WTC11 (cell line): ENCODE results near the gene ZBTB6. TPM values are rescaled to one million over a fixed set of nuclear protein-coding genes. Genes with fewer than 3 reads are reported as not detected.

Experiments used
- ATAC-seq: fragments of 200-7000 bp; cut with Tn5 transposase; 2 replicates; pipeline ENCODE4 v1.10.0; 2021; ENCODE audit warnings: mild to moderate bottlenecking, moderate library complexity
- CTCF ChIA-PET: fragments of 300-600 bp; sonication (Branson Sonifier 250); formaldehyde crosslinking; loops from one replicate; lab custom pipeline; 2021; ENCODE audit warnings: antibody characterized with exemption; lab: Charles Lee
- POLR2A ChIA-PET: fragments of 350-600 bp; sonication (Branson Sonifier 250); formaldehyde crosslinking; loops from one replicate; lab custom pipeline; 2021; ENCODE audit warnings: antibody characterized with exemption; lab: Charles Lee
- DNase-seq: peaks from one replicate; pipeline ENCODE4 v3.0.0; 2021; ENCODE audit warnings: low spot score
- H3K27ac Mint-ChIP-seq: 2 replicates; pipeline ENCODE4 v1.8.0; 2021; ENCODE audit warnings: mixed read lengths
- H3K27me3 Mint-ChIP-seq: 2 replicates; pipeline ENCODE4 v1.8.0; 2021; ENCODE audit warnings: low read depth, mild to moderate bottlenecking, moderate library complexity, mixed read lengths
- H3K36me3 Mint-ChIP-seq: 2 replicates; pipeline ENCODE4 v1.8.0; 2021; ENCODE audit warnings: mixed read lengths
- H3K4me1 Mint-ChIP-seq: 2 replicates; pipeline ENCODE4 v1.8.0; 2022; ENCODE audit warnings: mixed read lengths
- H3K4me3 Mint-ChIP-seq: 2 replicates; pipeline ENCODE4 v1.8.0; 2021; ENCODE audit warnings: mild to moderate bottlenecking, moderate library complexity, mixed read lengths
- H3K9me3 Mint-ChIP-seq: 2 replicates; pipeline ENCODE4 v1.8.0; 2021; ENCODE audit warnings: mixed read lengths
- CBFB ChIP-seq: sonication (generic); formaldehyde crosslinking; IDR thresholded peaks from 2 replicates; pipeline ENCODE4 v1.8.1; 2022; ENCODE audit warnings: mild to moderate bottlenecking, low read depth, missing genetic modification reagents
- ELF4 ChIP-seq: sonication (generic); formaldehyde crosslinking; IDR thresholded peaks from 2 replicates; pipeline ENCODE4 v1.8.1; 2022; ENCODE audit warnings: low read depth, mild to moderate bottlenecking, moderate library complexity, missing genetic modification reagents
- FOXK1 ChIP-seq: sonication (generic); formaldehyde crosslinking; IDR thresholded peaks from 2 replicates; pipeline ENCODE4 v1.8.0; 2022; ENCODE audit warnings: mild to moderate bottlenecking, moderate library complexity, missing genetic modification reagents
- GRHL2 ChIP-seq: fragments of 250-450 bp; sonication (Bioruptor Pico); IDR thresholded peaks from 2 replicates; pipeline ENCODE4 v1.8.0; 2022; ENCODE audit warnings: mild to moderate bottlenecking, moderate library complexity; ENCODE audit not compliant: insufficient replicate concordance, severe bottlenecking
- MXD4 ChIP-seq: fragments of 250-450 bp; sonication (Bioruptor Pico); IDR thresholded peaks from 2 replicates; pipeline ENCODE4 v1.8.0; 2021; ENCODE audit warnings: mild to moderate bottlenecking, moderate library complexity, borderline replicate concordance
- MYBL2 ChIP-seq: sonication (generic); formaldehyde crosslinking; IDR thresholded peaks from 2 replicates; pipeline ENCODE4 v1.8.1; 2023; ENCODE audit warnings: mild to moderate bottlenecking, moderate library complexity, missing genetic modification reagents
- NR1H2 ChIP-seq: sonication (generic); formaldehyde crosslinking; IDR thresholded peaks from 2 replicates; pipeline ENCODE4 v1.9.0; 2021; ENCODE audit warnings: mild to moderate bottlenecking, moderate library complexity, missing genetic modification reagents
- RORB ChIP-seq: fragments of 250-450 bp; sonication (Bioruptor Pico); IDR thresholded peaks from 2 replicates; pipeline ENCODE4 v1.9.0; 2021; ENCODE audit warnings: mild to moderate bottlenecking
- SMAD4 ChIP-seq: sonication (generic); formaldehyde crosslinking; IDR thresholded peaks from 2 replicates; pipeline ENCODE4 v1.8.0; 2022; ENCODE audit warnings: mild to moderate bottlenecking, missing genetic modification reagents
- SOX15 ChIP-seq: fragments of 250-450 bp; sonication (Bioruptor Pico); IDR thresholded peaks from 2 replicates; pipeline ENCODE4 v1.9.0; 2021; ENCODE audit warnings: mild to moderate bottlenecking
- TCF7 ChIP-seq: sonication (generic); formaldehyde crosslinking; IDR thresholded peaks from 2 replicates; pipeline ENCODE4 v1.8.0; 2022; ENCODE audit warnings: mild to moderate bottlenecking, low read depth, missing genetic modification reagents, moderate library complexity
- ZBTB21 ChIP-seq: sonication (generic); formaldehyde crosslinking; IDR thresholded peaks from 2 replicates; pipeline ENCODE4 v1.8.1; 2023; ENCODE audit warnings: mild to moderate bottlenecking, missing genetic modification reagents, borderline replicate concordance
- ZNF416 ChIP-seq: fragments of 250-450 bp; sonication (Bioruptor Pico); IDR thresholded peaks from 2 replicates; pipeline ENCODE4 v1.9.0; 2021; ENCODE audit warnings: mild to moderate bottlenecking, inconsistent platforms
- total RNA-seq: library from RNA; stranded (reverse); gene quantifications from 3 replicates; pipeline ENCODE4 v1.2.3, GENCODE V29; 2021
- TF ChIP-seq, protein P1 (sequence below): sonication (generic); formaldehyde crosslinking; IDR thresholded peaks from 2 replicates; pipeline ENCODE4 v1.8.1; 2022; ENCODE audit warnings: low read depth, missing genetic modification reagents, borderline replicate concordance
- TF ChIP-seq, protein P2 (sequence below): sonication (generic); formaldehyde crosslinking; IDR thresholded peaks from 2 replicates; pipeline ENCODE4 v1.8.1; 2022; ENCODE audit warnings: mild to moderate bottlenecking, moderate library complexity, missing genetic modification reagents
- TF ChIP-seq, protein P3 (sequence below): fragments of 250-450 bp; sonication (Bioruptor Pico); IDR thresholded peaks from 2 replicates; pipeline ENCODE4 v1.9.0; 2021; ENCODE audit warnings: mild to moderate bottlenecking
- TF ChIP-seq, protein P4 (sequence below): fragments of 250-450 bp; sonication (Bioruptor Pico); IDR thresholded peaks from 2 replicates; pipeline ENCODE4 v1.9.0; 2021; ENCODE audit warnings: mild to moderate bottlenecking
- TF ChIP-seq, protein P5 (sequence below): sonication (generic); formaldehyde crosslinking; IDR thresholded peaks from 2 replicates; pipeline ENCODE4 v1.8.0; 2022; ENCODE audit warnings: missing genetic modification reagents
- TF ChIP-seq, protein P6 (sequence below): sonication (generic); formaldehyde crosslinking; IDR thresholded peaks from 2 replicates; pipeline ENCODE4 v1.8.0; 2022; ENCODE audit warnings: mild to moderate bottlenecking, missing genetic modification reagents
- TF ChIP-seq, protein P7 (sequence below): sonication (generic); formaldehyde crosslinking; conservative IDR thresholded peaks from 2 replicates; pipeline ENCODE4 v1.8.1; 2022; ENCODE audit warnings: mild to moderate bottlenecking, missing genetic modification reagents
- TF ChIP-seq, protein P8 (sequence below): sonication (generic); formaldehyde crosslinking; IDR thresholded peaks from 2 replicates; pipeline ENCODE4 v1.8.1; 2023; ENCODE audit warnings: mild to moderate bottlenecking, missing genetic modification reagents
- TF ChIP-seq, protein P9 (sequence below): sonication (generic); formaldehyde crosslinking; IDR thresholded peaks from 2 replicates; pipeline ENCODE4 v1.8.0; 2022; ENCODE audit warnings: mild to moderate bottlenecking, missing genetic modification reagents

Gene ZBTB6
- total RNA-seq, 1 experiment from 2014 or later: 9.0 TPM

DNA sequence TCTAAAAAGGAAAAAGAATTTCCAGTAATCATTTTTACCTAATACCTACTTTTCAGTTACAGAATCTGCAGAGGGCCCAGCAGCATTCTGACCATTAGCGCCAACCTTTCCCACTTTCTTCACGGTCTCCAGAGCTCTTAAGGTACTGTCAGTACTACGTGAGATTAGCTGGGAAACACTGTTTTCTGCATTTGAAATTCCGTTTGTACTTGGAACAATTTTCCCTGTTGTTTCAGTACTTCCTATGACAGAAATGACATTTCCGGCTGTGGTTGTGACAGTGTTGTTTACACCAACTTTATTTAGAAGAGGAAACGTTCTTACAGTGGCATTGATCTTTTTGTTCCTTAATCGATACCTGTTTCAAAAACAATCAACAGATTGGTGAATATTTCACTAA is 47.8 kb downstream of the ZBTB6 start:
- peaks cover 3% of the 10 kb centered on the region; the same call in 1 of the 2 replicates for H3K9me3 Mint-ChIP-seq
- no peaks in the 10 kb centered on the region for H3K4me1 Mint-ChIP-seq
- peaks cover 49% of the 10 kb centered on the region for H3K36me3 Mint-ChIP-seq
- H3K4me3 Mint-ChIP-seq: no peak overlapping the region
- ChIA-PET POLR2A (no interaction called here), CTCF (no interaction called here)
- ATAC-seq (no peak), DNase-seq (no peak)
- H3K27me3 Mint-ChIP-seq: no peaks in the 10 kb centered on the region
- no peak overlapping the region for H3K27ac Mint-ChIP-seq
- no peak for TF ChIP-seq ZBTB21 (CRISPR knock-in tag)
- TF ChIP-seq MYBL2: no peak
- TF ChIP-seq, protein P1, sequence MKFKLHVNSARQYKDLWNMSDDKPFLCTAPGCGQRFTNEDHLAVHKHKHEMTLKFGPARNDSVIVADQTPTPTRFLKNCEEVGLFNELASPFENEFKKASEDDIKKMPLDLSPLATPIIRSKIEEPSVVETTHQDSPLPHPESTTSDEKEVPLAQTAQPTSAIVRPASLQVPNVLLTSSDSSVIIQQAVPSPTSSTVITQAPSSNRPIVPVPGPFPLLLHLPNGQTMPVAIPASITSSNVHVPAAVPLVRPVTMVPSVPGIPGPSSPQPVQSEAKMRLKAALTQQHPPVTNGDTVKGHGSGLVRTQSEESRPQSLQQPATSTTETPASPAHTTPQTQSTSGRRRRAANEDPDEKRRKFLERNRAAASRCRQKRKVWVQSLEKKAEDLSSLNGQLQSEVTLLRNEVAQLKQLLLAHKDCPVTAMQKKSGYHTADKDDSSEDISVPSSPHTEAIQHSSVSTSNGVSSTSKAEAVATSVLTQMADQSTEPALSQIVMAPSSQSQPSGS (CRISPR knock-in tag): no peak
- no peak for TF ChIP-seq CBFB (CRISPR knock-in tag)
- no peak for TF ChIP-seq MXD4 (CRISPR knock-in tag)
- TF ChIP-seq, protein P2, sequence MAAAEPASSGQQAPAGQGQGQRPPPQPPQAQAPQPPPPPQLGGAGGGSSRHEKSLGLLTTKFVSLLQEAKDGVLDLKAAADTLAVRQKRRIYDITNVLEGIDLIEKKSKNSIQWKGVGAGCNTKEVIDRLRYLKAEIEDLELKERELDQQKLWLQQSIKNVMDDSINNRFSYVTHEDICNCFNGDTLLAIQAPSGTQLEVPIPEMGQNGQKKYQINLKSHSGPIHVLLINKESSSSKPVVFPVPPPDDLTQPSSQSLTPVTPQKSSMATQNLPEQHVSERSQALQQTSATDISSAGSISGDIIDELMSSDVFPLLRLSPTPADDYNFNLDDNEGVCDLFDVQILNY: no peak
- no peak for TF ChIP-seq RORB
- TF ChIP-seq ZNF416 (CRISPR knock-in tag): no peak
- TF ChIP-seq ELF4: no peak
- TF ChIP-seq, protein P3, sequence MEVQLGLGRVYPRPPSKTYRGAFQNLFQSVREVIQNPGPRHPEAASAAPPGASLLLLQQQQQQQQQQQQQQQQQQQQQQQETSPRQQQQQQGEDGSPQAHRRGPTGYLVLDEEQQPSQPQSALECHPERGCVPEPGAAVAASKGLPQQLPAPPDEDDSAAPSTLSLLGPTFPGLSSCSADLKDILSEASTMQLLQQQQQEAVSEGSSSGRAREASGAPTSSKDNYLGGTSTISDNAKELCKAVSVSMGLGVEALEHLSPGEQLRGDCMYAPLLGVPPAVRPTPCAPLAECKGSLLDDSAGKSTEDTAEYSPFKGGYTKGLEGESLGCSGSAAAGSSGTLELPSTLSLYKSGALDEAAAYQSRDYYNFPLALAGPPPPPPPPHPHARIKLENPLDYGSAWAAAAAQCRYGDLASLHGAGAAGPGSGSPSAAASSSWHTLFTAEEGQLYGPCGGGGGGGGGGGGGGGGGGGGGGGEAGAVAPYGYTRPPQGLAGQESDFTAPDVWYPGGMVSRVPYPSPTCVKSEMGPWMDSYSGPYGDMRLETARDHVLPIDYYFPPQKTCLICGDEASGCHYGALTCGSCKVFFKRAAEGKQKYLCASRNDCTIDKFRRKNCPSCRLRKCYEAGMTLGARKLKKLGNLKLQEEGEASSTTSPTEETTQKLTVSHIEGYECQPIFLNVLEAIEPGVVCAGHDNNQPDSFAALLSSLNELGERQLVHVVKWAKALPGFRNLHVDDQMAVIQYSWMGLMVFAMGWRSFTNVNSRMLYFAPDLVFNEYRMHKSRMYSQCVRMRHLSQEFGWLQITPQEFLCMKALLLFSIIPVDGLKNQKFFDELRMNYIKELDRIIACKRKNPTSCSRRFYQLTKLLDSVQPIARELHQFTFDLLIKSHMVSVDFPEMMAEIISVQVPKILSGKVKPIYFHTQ (CRISPR knock-in tag): no peak
- TF ChIP-seq, protein P4, sequence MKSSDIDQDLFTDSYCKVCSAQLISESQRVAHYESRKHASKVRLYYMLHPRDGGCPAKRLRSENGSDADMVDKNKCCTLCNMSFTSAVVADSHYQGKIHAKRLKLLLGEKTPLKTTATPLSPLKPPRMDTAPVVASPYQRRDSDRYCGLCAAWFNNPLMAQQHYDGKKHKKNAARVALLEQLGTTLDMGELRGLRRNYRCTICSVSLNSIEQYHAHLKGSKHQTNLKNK: no peak
- TF ChIP-seq SMAD4 (CRISPR knock-in tag): no peak
- TF ChIP-seq SOX15 (CRISPR knock-in tag): no peak
- TF ChIP-seq, protein P5, sequence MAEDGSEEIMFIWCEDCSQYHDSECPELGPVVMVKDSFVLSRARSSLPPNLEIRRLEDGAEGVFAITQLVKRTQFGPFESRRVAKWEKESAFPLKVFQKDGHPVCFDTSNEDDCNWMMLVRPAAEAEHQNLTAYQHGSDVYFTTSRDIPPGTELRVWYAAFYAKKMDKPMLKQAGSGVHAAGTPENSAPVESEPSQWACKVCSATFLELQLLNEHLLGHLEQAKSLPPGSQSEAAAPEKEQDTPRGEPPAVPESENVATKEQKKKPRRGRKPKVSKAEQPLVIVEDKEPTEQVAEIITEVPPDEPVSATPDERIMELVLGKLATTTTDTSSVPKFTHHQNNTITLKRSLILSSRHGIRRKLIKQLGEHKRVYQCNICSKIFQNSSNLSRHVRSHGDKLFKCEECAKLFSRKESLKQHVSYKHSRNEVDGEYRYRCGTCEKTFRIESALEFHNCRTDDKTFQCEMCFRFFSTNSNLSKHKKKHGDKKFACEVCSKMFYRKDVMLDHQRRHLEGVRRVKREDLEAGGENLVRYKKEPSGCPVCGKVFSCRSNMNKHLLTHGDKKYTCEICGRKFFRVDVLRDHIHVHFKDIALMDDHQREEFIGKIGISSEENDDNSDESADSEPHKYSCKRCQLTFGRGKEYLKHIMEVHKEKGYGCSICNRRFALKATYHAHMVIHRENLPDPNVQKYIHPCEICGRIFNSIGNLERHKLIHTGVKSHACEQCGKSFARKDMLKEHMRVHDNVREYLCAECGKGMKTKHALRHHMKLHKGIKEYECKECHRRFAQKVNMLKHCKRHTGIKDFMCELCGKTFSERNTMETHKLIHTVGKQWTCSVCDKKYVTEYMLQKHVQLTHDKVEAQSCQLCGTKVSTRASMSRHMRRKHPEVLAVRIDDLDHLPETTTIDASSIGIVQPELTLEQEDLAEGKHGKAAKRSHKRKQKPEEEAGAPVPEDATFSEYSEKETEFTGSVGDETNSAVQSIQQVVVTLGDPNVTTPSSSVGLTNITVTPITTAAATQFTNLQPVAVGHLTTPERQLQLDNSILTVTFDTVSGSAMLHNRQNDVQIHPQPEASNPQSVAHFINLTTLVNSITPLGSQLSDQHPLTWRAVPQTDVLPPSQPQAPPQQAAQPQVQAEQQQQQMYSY: no peak
- no peak for TF ChIP-seq TCF7 (CRISPR knock-in tag)

DNA sequence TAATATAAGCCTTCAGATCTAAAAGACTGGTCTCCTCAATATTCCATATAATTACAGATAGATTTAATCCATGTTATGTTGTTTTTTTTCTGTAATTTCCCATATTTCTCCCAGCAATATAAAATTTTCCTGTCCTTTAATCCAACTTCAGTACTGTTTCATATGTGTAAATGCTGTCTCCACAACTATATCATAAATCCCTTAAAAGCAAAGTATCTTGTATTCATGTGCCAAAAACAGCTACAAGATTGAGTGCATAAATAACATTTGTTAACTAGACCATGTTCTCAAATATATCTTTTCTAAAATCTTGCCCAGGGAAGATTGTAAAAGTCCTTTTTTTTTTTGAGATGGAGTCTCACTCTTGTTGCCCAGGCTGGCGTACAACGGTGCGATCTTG is 49.7 kb downstream of the ZBTB6 start:
- Mint-ChIP-seq H3K4me3 (no peak overlapping the region), H3K9me3 (peaks cover 13% of the 10 kb centered on the region), H3K27me3 (no peaks in the 10 kb centered on the region), H3K27ac (no peak overlapping the region; the same call in 1 of the 2 replicates), H3K4me1 (no peaks in the 10 kb centered on the region), H3K36me3 (peaks cover 52% of the 10 kb centered on the region)
- ATAC-seq: no peak
- ChIA-PET POLR2A (no interaction called here), CTCF (no interaction called here)
- DNase-seq: no peak
- TF ChIP-seq, protein P6, sequence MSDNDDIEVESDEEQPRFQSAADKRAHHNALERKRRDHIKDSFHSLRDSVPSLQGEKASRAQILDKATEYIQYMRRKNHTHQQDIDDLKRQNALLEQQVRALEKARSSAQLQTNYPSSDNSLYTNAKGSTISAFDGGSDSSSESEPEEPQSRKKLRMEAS (CRISPR knock-in tag): no peak
- TF ChIP-seq, protein P7, sequence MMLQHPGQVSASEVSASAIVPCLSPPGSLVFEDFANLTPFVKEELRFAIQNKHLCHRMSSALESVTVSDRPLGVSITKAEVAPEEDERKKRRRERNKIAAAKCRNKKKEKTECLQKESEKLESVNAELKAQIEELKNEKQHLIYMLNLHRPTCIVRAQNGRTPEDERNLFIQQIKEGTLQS (CRISPR knock-in tag): no peak
- TF ChIP-seq GRHL2 (CRISPR knock-in tag) (no peak), CBFB (CRISPR knock-in tag) (no peak), FOXK1 (CRISPR knock-in tag) (no peak), NR1H2 (no peak)
- TF ChIP-seq, protein P8, sequence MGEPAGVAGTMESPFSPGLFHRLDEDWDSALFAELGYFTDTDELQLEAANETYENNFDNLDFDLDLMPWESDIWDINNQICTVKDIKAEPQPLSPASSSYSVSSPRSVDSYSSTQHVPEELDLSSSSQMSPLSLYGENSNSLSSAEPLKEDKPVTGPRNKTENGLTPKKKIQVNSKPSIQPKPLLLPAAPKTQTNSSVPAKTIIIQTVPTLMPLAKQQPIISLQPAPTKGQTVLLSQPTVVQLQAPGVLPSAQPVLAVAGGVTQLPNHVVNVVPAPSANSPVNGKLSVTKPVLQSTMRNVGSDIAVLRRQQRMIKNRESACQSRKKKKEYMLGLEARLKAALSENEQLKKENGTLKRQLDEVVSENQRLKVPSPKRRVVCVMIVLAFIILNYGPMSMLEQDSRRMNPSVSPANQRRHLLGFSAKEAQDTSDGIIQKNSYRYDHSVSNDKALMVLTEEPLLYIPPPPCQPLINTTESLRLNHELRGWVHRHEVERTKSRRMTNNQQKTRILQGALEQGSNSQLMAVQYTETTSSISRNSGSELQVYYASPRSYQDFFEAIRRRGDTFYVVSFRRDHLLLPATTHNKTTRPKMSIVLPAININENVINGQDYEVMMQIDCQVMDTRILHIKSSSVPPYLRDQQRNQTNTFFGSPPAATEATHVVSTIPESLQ: no peak
- TF ChIP-seq, protein P9, sequence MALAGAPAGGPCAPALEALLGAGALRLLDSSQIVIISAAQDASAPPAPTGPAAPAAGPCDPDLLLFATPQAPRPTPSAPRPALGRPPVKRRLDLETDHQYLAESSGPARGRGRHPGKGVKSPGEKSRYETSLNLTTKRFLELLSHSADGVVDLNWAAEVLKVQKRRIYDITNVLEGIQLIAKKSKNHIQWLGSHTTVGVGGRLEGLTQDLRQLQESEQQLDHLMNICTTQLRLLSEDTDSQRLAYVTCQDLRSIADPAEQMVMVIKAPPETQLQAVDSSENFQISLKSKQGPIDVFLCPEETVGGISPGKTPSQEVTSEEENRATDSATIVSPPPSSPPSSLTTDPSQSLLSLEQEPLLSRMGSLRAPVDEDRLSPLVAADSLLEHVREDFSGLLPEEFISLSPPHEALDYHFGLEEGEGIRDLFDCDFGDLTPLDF (CRISPR knock-in tag): no peak
